GM12872 (cell line): ENCODE data around the gene BTG2.

Source experiments
- TF ChIP-seq, protein P1 (sequence below): IDR thresholded peaks from 3 replicates; pipeline ENCODE4 v1.5.1; 2011; ENCODE audit warnings: low read depth, mild to moderate bottlenecking, low read length, moderate library complexity; ENCODE audit not compliant: insufficient read depth

The BTG2 gene

DNA sequence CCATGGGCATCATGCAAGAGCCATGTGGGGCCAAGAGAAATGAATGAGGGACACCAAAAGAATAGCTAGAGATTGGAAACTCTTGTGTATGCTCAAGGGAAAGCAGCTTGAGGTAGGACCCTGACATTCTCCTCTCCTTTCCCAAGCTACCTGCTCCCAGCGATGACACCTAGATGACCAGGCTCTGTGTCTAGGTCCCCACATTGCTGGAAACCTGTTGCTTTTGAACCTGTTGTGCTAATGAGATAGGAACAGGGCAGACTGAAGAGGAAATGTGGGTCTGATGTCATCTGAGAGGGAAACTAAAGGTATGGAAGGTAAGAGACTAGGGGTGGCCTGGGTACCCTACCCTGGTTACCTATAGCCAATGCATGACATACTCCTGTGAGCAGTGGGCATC, 43.8 kb downstream of the BTG2 start:
- TF ChIP-seq, protein P1, sequence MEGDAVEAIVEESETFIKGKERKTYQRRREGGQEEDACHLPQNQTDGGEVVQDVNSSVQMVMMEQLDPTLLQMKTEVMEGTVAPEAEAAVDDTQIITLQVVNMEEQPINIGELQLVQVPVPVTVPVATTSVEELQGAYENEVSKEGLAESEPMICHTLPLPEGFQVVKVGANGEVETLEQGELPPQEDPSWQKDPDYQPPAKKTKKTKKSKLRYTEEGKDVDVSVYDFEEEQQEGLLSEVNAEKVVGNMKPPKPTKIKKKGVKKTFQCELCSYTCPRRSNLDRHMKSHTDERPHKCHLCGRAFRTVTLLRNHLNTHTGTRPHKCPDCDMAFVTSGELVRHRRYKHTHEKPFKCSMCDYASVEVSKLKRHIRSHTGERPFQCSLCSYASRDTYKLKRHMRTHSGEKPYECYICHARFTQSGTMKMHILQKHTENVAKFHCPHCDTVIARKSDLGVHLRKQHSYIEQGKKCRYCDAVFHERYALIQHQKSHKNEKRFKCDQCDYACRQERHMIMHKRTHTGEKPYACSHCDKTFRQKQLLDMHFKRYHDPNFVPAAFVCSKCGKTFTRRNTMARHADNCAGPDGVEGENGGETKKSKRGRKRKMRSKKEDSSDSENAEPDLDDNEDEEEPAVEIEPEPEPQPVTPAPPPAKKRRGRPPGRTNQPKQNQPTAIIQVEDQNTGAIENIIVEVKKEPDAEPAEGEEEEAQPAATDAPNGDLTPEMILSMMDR = no peak

DNA sequence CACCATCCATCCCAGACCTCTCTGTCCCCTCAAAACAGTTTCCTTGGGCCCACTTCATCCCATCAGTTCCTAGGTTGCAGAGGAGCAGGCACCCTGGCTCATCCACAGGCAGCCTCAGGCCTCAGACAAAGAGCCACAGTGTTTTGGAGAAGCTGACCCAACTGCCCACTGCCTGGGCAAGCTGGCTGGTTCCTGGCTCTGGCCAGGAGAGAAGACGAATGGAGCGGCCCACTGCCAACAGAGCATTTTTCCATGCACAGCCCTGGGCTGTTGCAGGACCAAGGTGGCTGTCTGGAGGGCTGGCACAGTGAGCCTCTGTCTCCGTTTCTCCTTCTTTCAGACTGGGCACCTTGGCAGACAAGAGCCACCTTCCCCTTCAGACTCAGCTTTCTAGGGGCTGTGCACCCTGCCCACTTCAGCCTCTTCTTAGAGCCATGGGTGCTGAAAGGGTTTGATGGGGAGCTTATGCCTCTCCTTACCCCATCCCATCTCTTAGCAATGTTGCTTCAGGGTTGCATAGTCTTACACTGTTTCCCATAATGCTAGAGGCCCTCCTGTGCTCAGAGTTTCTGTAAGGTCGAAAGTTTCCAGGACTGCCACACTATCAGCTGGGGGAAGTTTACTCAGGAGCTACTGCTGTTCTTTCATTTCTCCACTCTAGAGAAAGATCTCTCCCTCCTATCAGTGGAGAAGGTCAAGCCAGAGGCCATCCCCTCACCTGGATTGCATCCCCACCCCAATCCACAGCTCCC, 44.6 kb downstream of the BTG2 start:
- TF ChIP-seq, protein P1 = no peak

GRCh38 chr1:203351037-203351625, 45.8 kb downstream of the BTG2 start, which contains the start of gene FMOD:
Gene FMOD (minus strand): TSS chr1:203351122. CDS start chr1:203348270, 2,852 bp downstream.
- TF ChIP-seq, protein P1 = peak; percentile 13; the same call in 1 of the 3 replicates

- TF ChIP-seq, protein P1 = no peak
Measured at GRCh38 chr1:203353486-203353885, 48.2 kb downstream of the BTG2 start.

DNA sequence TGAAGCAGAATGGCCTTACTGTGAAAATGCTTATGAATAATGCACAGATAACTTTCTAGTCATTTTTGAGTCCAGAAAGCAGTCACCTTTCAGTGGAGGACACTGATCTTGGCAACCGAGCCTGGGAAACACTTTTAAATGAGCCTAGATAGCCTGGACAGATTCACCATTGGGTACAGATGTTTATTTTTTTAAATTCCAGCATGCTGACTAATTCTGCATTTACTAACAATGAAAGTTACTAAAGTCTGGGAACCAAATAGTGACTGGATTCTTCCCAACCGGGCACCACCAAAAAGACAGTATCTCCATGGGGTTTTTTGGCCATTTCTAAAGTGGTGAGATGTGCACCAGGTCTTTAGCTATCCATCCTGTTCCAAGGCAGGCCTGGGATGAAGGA, 48.9 kb downstream of the BTG2 start:
- TF ChIP-seq, protein P1 = no peak

DNA sequence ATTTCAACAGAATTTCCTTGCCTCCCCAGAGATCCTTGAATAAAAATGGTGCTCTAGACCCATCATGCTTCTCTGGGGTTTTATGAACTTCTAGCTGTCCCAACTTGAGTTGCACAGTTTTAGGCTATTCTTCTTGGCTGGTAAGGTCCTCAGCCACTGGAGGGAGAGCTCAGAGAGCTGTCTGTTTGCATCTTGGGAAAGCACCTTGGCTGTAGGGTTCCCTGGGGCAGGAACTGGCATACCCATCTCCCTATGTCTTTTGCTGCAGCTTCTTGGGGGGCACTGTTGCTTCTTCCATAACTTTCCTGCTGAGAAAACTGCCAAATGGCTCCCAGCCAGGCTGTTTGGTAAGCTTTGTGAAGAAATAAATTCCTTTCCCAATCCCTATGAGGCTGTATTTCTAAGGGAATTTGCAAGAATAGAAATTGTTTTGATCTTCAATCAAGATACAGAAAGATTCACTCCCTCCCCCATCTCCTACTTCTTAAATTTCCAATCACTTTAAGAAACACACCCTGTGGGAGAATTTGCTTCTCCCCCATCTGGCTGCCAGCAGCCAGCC, 53.8 kb downstream of the BTG2 start:
- TF ChIP-seq, protein P1 = no peak
